CMK (cell line): ENCODE data around the gene VPS37D.
A peak's percentile ranks its signal among the peaks of the same experiment; 100 is the strongest.

Experiments used
- DNase-seq: peaks from one replicate; pipeline ENCODE4 v3.0.0-alpha.2; 2010; ENCODE audit warnings: low read depth

The VPS37D gene

GRCh38 chr7:73680501-73680900 lies 12.9 kb downstream of the VPS37D start:
- DNase-seq, result no peak

- DNase-seq, result no peak
These were observed 13.4 kb downstream of the VPS37D start for GRCh38 chr7:73681031-73681430.

GRCh38 chr7:73682745-73683055 lies 15.1 kb downstream of the VPS37D start:
- DNase-seq, result no peak

GRCh38 chr7:73683056-73683787 lies 15.6 kb downstream of the VPS37D start, which contains the start of the genes BUD23 and DNAJC30:
TSS of gene BUD23 (plus strand) at chr7:73683597. CDS start at chr7:73683626, 29 bp downstream.
TSS of gene DNAJC30 (minus strand) at chr7:73683453. CDS start at chr7:73683423, 30 bp downstream.
- DNase-seq, result peak; percentile 82

- DNase-seq, result no peak
These were observed 16.4 kb downstream of the VPS37D start for GRCh38 chr7:73683788-73684693.

GRCh38 chr7:73685311-73685710 lies 17.7 kb downstream of the VPS37D start:
- no peak for DNase-seq

- DNase-seq, result no peak
These were observed 20.7 kb downstream of the VPS37D start for GRCh38 chr7:73688288-73688687.

- DNase-seq, result no peak
These were observed 23.0 kb downstream of the VPS37D start for GRCh38 chr7:73690646-73691045.

- DNase-seq, result no peak
These were observed 28.7 kb downstream of the VPS37D start for GRCh38 chr7:73696372-73696771.

- DNase-seq, result no peak
These were observed 30.8 kb downstream of the VPS37D start for GRCh38 chr7:73698410-73698809.

GRCh38 chr7:73699370-73700068 lies 31.9 kb downstream of the VPS37D start:
- DNase-seq, result no peak

GRCh38 chr7:73700069-73700423 lies 32.4 kb downstream of the VPS37D start:
- no peak for DNase-seq

- no peak for DNase-seq
These were observed 33.0 kb downstream of the VPS37D start for GRCh38 chr7:73700581-73701134.

GRCh38 chr7:73701357-73701995 lies 33.8 kb downstream of the VPS37D start:
- DNase-seq, result no peak

GRCh38 chr7:73702226-73702625 lies 34.6 kb downstream of the VPS37D start:
- DNase-seq, result no peak

GRCh38 chr7:73702665-73703064 lies 35.0 kb downstream of the VPS37D start:
- DNase-seq, result no peak

GRCh38 chr7:73703225-73703624 lies 35.6 kb downstream of the VPS37D start:
- no peak for DNase-seq

GRCh38 chr7:73703757-73704639 lies 36.4 kb downstream of the VPS37D start:
- no peak for DNase-seq

GRCh38 chr7:73704640-73705550 lies 37.3 kb downstream of the VPS37D start:
- DNase-seq, result no peak

- no peak for DNase-seq
These were observed 37.9 kb downstream of the VPS37D start for GRCh38 chr7:73705551-73705920.
